Astrocyte of the cerebellum (primary cell): ENCODE results near the gene PDE4D.

ENCODE experiments used
- DNase-seq: peaks from one replicate; pipeline ENCODE4 v3.0.0-alpha.2; 2011; ENCODE audit warnings: low read depth
- H3K4me3 ChIP-seq: 2 replicates; pipeline ENCODE4 v1.5.1; 2011; ENCODE audit warnings: mild to moderate bottlenecking, low read depth, low read length, moderate library complexity
- CTCF ChIP-seq: IDR thresholded peaks from 2 replicates; pipeline ENCODE4 v1.5.1; 2012; ENCODE audit warnings: low read length, low read depth, moderate library complexity, mild to moderate bottlenecking; ENCODE audit errors: missing control alignments
- in situ Hi-C: cut with HindIII; loops from 2 replicates; pipeline ENCODE4 v1.10.0; 2017; ENCODE audit warnings: low sequenced_read_pairs

The PDE4D gene

GRCh38 chr5:59533730-59534108 is 359.8 kb downstream of the PDE4D start:
- in situ Hi-C loops: no loop called here
- H3K4me3 ChIP-seq: no peak overlapping the region
- no peak for TF ChIP-seq CTCF
- DNase-seq: no peak

GRCh38 chr5:59532979-59533729 is 360.4 kb downstream of the PDE4D start:
- no peak for TF ChIP-seq CTCF
- in situ Hi-C loops: no loop called here
- DNase-seq: no peak
- H3K4me3 ChIP-seq: no peak overlapping the region

- in situ Hi-C loops: no loop called here
- TF ChIP-seq CTCF: no peak
- H3K4me3 ChIP-seq: no peak overlapping the region
- no peak for DNase-seq
These were observed 364.3 kb downstream of the PDE4D start for GRCh38 chr5:59529239-59529638.

- no peak for TF ChIP-seq CTCF
- no peak for DNase-seq
- in situ Hi-C loops: no loop called here
- H3K4me3 ChIP-seq: no peak overlapping the region
These were observed 365.2 kb downstream of the PDE4D start for GRCh38 chr5:59528202-59528862.

GRCh38 chr5:59525957-59526356 is 367.6 kb downstream of the PDE4D start:
- H3K4me3 ChIP-seq: no peak overlapping the region
- peak; percentile 74 for DNase-seq
- TF ChIP-seq CTCF: peak; percentile 28
- in situ Hi-C loops: no loop called here

GRCh38 chr5:59525311-59525710 is 368.2 kb downstream of the PDE4D start:
- in situ Hi-C loops: no loop called here
- no peak for DNase-seq
- TF ChIP-seq CTCF: no peak
- no peak overlapping the region for H3K4me3 ChIP-seq
